ENCODE data around the gene FNDC8. TPM values are rescaled to one million over a fixed set of nuclear protein-coding genes. Genes with fewer than 3 reads are reported as not detected.

The FNDC8 gene
- total RNA-seq (2014; rRNA removed; shearing (Covaris generic); ENCODE audit: low replicate concordance) = not detected in 2 replicates

- in situ Hi-C loops (cut with HindIII; ENCODE audit: low pct_unique_long_range_greater_than_20kb, low sequenced_read_pairs) = no loop called here
- no peak for DNase-seq (ENCODE audit: low read depth)
Observed at GRCh38 chr17:35121315-35121714, at the start of gene FNDC8. FNDC8 (plus strand) TSS chr17:35121615; CDS start chr17:35121694, 79 bp downstream.

GRCh38 chr17:35073183-35073790, 48.1 kb upstream of the FNDC8 start:
- in situ Hi-C loops (cut with HindIII; ENCODE audit: low pct_unique_long_range_greater_than_20kb, low sequenced_read_pairs) = no loop called here
- no peak for DNase-seq (ENCODE audit: low read depth)

GRCh38 chr17:35073991-35074627, 47.3 kb upstream of the FNDC8 start:
- in situ Hi-C loops (cut with HindIII; ENCODE audit: low pct_unique_long_range_greater_than_20kb, low sequenced_read_pairs) = no loop called here
- no peak for DNase-seq (ENCODE audit: low read depth)

GRCh38 chr17:35074711-35075707, 46.4 kb upstream of the FNDC8 start:
- DNase-seq (ENCODE audit: low read depth) = no peak
- in situ Hi-C loops (cut with HindIII; ENCODE audit: low pct_unique_long_range_greater_than_20kb, low sequenced_read_pairs) = no loop called here

GRCh38 chr17:35076874-35077273, 44.5 kb upstream of the FNDC8 start:
- no peak for DNase-seq (ENCODE audit: low read depth)
- in situ Hi-C loops (cut with HindIII; ENCODE audit: low pct_unique_long_range_greater_than_20kb, low sequenced_read_pairs) = no loop called here

GRCh38 chr17:35079547-35080423, 41.6 kb upstream of the FNDC8 start:
- in situ Hi-C loops (cut with HindIII; ENCODE audit: low pct_unique_long_range_greater_than_20kb, low sequenced_read_pairs) = no loop called here

GRCh38 chr17:35080536-35080935, 40.9 kb upstream of the FNDC8 start:
- no peak for DNase-seq (ENCODE audit: low read depth)
- in situ Hi-C loops (cut with HindIII; ENCODE audit: low pct_unique_long_range_greater_than_20kb, low sequenced_read_pairs) = no loop called here

More at GRCh38 chr17:35079547-35080423, 41.6 kb upstream of the FNDC8 start:
- no peak for DNase-seq (ENCODE audit: low read depth)

GRCh38 chr17:35081638-35082037, 39.8 kb upstream of the FNDC8 start:
- no peak for DNase-seq (ENCODE audit: low read depth)
- in situ Hi-C loops (cut with HindIII; ENCODE audit: low pct_unique_long_range_greater_than_20kb, low sequenced_read_pairs) = no loop called here

GRCh38 chr17:35082073-35082657, 39.2 kb upstream of the FNDC8 start:
- in situ Hi-C loops (cut with HindIII; ENCODE audit: low pct_unique_long_range_greater_than_20kb, low sequenced_read_pairs) = no loop called here
- peak; percentile 75 for DNase-seq (ENCODE audit: low read depth)

GRCh38 chr17:35083071-35083470, 38.3 kb upstream of the FNDC8 start:
- in situ Hi-C loops (cut with HindIII; ENCODE audit: low pct_unique_long_range_greater_than_20kb, low sequenced_read_pairs) = no loop called here

GRCh38 chr17:35084987-35085386, 36.4 kb upstream of the FNDC8 start:
- in situ Hi-C loops (cut with HindIII; ENCODE audit: low pct_unique_long_range_greater_than_20kb, low sequenced_read_pairs) = no loop called here
- DNase-seq (ENCODE audit: low read depth) = peak; percentile 92

More at GRCh38 chr17:35083071-35083470, 38.3 kb upstream of the FNDC8 start:
- no peak for DNase-seq (ENCODE audit: low read depth)

- in situ Hi-C loops (cut with HindIII; ENCODE audit: low pct_unique_long_range_greater_than_20kb, low sequenced_read_pairs) = no loop called here
- DNase-seq (ENCODE audit: low read depth) = no peak
Observed at GRCh38 chr17:35086164-35086563, 35.3 kb upstream of the FNDC8 start.

- DNase-seq (ENCODE audit: low read depth) = peak; percentile 83
- in situ Hi-C loops (cut with HindIII; ENCODE audit: low pct_unique_long_range_greater_than_20kb, low sequenced_read_pairs) = no loop called here
Observed at GRCh38 chr17:35086931-35087573, 34.4 kb upstream of the FNDC8 start.

- in situ Hi-C loops (cut with HindIII; ENCODE audit: low pct_unique_long_range_greater_than_20kb, low sequenced_read_pairs) = no loop called here
- no peak for DNase-seq (ENCODE audit: low read depth)
Observed at GRCh38 chr17:35087731-35088355, 33.6 kb upstream of the FNDC8 start.

- in situ Hi-C loops (cut with HindIII; ENCODE audit: low pct_unique_long_range_greater_than_20kb, low sequenced_read_pairs) = no loop called here
- peak; percentile 67 for DNase-seq (ENCODE audit: low read depth)
Observed at GRCh38 chr17:35088356-35088880, 33.0 kb upstream of the FNDC8 start.

- peak; percentile 89 for DNase-seq (ENCODE audit: low read depth)
- in situ Hi-C loops (cut with HindIII; ENCODE audit: low pct_unique_long_range_greater_than_20kb, low sequenced_read_pairs) = no loop called here
Observed at GRCh38 chr17:35088881-35089585, 32.4 kb upstream of the FNDC8 start.
